Body of pancreas (tissue), 4 donors: ENCODE measurements around the gene SLC36A2.
"Not testable (repeated sequence)": the region's sequence is repeated elsewhere in the genome, so short reads cannot be mapped to it uniquely, and the experiment has no call there.

Experiments used
- CTCF ChIP-seq, 7 experiments: fragments of 450-650 bp in 4 of 7; fragments of 200-600 bp in 3 of 7; sonication (generic) in 3 of 7; IDR thresholded peaks; one replicate each; pipeline ENCODE4 v1.5.1; 2016 to 2019; ENCODE audit warnings: antibody characterized with exemption in 7 of 7
- POLR2A ChIP-seq, 3 donors: fragments of 450-650 bp; IDR thresholded peaks; one replicate each; pipeline ENCODE4 v1.6.1; 2016; ENCODE audit warnings: antibody characterized with exemption in 3 of 3, mild to moderate bottlenecking in 2 of 3

GRCh38 chr5:151367038-151367437 is 19.7 kb upstream of the SLC36A2 start:
- not testable (repeated sequence) for TF ChIP-seq CTCF, POLR2A (IDR thresholded peaks at IDR 0.05)
